ENCODE data around the gene IVNS1ABP. TPM values are rescaled to one million over a fixed set of nuclear protein-coding genes. Genes with fewer than 3 reads are reported as not detected.

IVNS1ABP gene
- total RNA-seq, 5 donors from 2014 or later (not counting 1 experiment from before 2014, with no cell fraction given), result 125 to 292 (median 136) TPM

- Mint-ChIP-seq H3K36me3 (peaks cover 56% of the 10 kb centered on the region), H3K4me3 (no peak overlapping the region), H3K4me1 (peaks cover 39 to 46% (median 45%) of the 10 kb centered on the region in 3 donors), H3K9me3 (no peaks in the 10 kb centered on the region), H3K27ac (no peak overlapping the region), H3K27me3 (no peaks in the 10 kb centered on the region)
- Histone ChIP-seq H3K9me3 (no peaks in the 10 kb centered on the region), H3K36me3 (ENCODE audit: control insufficient read depth in 2 of 2, extremely low read depth in 1 of 2, insufficient read depth in 1 of 2, low read length in 1 of 2) (peaks cover 0 to 64% of the 10 kb centered on the region in 2 donors), H3K4me3 (ENCODE audit: control insufficient read depth in 1 of 2, extremely low read depth in 1 of 2, low read length in 1 of 2) (no peak overlapping the region), H3K27ac (ENCODE audit: low read length) (no peak overlapping the region), H3K4me1 (ENCODE audit: control insufficient read depth in 1 of 2, extremely low read depth in 1 of 2, insufficient read depth in 2 of 2, low read length in 2 of 2) (peaks cover 10 to 22% of the 10 kb centered on the region in 2 experiments), H3K27me3 (replicated peaks in 1 of 2; ENCODE audit: control insufficient read depth in 2 of 2, extremely low read depth in 1 of 2, insufficient read depth in 2 of 2, low read length in 1 of 2) (no peaks in the 10 kb centered on the region)
- ATAC-seq (replicated peaks in 1 of 4), result no peak
- no CpG with 5 or more reads among the region's 2 CpGs for WGBS (ENCODE audit: insufficient coverage)
- ChIA-PET POLR2A (interaction anchor here (0.5 to 1.5 kb wide), 4 partner anchors 8 to 367 kb away, joined by 3 to 6 read pairs (median 4); partner anchors contain the start of gene IVNS1ABP (in 1 of the 2)), CTCF (interaction anchor here in 1 of 2 donors (1.4 kb wide), 1 partner anchor 361 kb away, joined by 5 read pairs; no protein-coding TSS in a partner anchor)
- DNase-seq, result no peak
These were observed 7.5 kb downstream of the IVNS1ABP start for GRCh38 chr1:185309566-185309965.

- WGBS (ENCODE audit: insufficient coverage), result no CpG with 5 or more reads among the region's 1 CpG
- H3K36me3 Mint-ChIP-seq, result peaks cover 63% of the 10 kb centered on the region
These were observed 8.9 kb downstream of the IVNS1ABP start for GRCh38 chr1:185308126-185308525.

GRCh38 chr1:185305419-185305818 lies 11.6 kb downstream of the IVNS1ABP start:
- ChIA-PET POLR2A (interaction anchor here (0.6 to 4.0 kb wide), 6 partner anchors 10 to 67 kb away, joined by 3 to 32 read pairs (median 4); partner anchors contain the start of gene IVNS1ABP (in 1 of the 2)), CTCF (interaction anchor here (0.6 to 0.8 kb wide), 3 partner anchors 33 to 259 kb away, joined by 3 to 5 read pairs (median 3); no protein-coding TSS in a partner anchor)
- H3K36me3 ChIP-seq (ENCODE audit: control insufficient read depth in 2 of 2, extremely low read depth in 1 of 2, insufficient read depth in 1 of 2, low read length in 1 of 2), result peaks cover 0 to 95% of the 10 kb centered on the region in 2 donors
- DNase-seq, result no peak
- H3K4me1 ChIP-seq (ENCODE audit: control insufficient read depth in 1 of 2, extremely low read depth in 1 of 2, insufficient read depth in 2 of 2, low read length in 2 of 2), result peaks cover 0 to 4% of the 10 kb centered on the region in 2 experiments
- Mint-ChIP-seq H3K4me1 (peaks cover 10 to 16% (median 15%) of the 10 kb centered on the region in 3 donors), H3K27ac (no peak overlapping the region), H3K27me3 (no peaks in the 10 kb centered on the region), H3K9me3 (no peaks in the 10 kb centered on the region), H3K36me3 (peaks cover 65% of the 10 kb centered on the region), H3K4me3 (no peak overlapping the region)
- H3K27me3 ChIP-seq (replicated peaks in 1 of 2; ENCODE audit: control insufficient read depth in 2 of 2, extremely low read depth in 1 of 2, insufficient read depth in 2 of 2, low read length in 1 of 2), result no peaks in the 10 kb centered on the region
- ATAC-seq (replicated peaks in 1 of 4), result no peak
- no peak overlapping the region for H3K27ac ChIP-seq (ENCODE audit: low read length)
- no CpG with 5 or more reads among the region's 3 CpGs for WGBS (ENCODE audit: insufficient coverage)
- H3K4me3 ChIP-seq (ENCODE audit: control insufficient read depth in 1 of 2, extremely low read depth in 1 of 2, low read length in 1 of 2), result no peak overlapping the region
- H3K9me3 ChIP-seq, result no peaks in the 10 kb centered on the region

More at GRCh38 chr1:185308126-185308525, 8.9 kb downstream of the IVNS1ABP start:
- ATAC-seq (replicated peaks in 1 of 4) (no peak), DNase-seq (no peak)
- no peaks in the 10 kb centered on the region for H3K9me3 ChIP-seq
- no peak overlapping the region for H3K27ac ChIP-seq (ENCODE audit: low read length)
- ChIA-PET POLR2A (interaction anchor here in 1 of 2 donors (1.4 kb wide), 1 partner anchor 9 kb away, joined by 4 read pairs; the partner anchor contains the start of gene IVNS1ABP), CTCF (no interaction called here)
- Mint-ChIP-seq H3K9me3 (no peaks in the 10 kb centered on the region), H3K27me3 (no peaks in the 10 kb centered on the region), H3K4me1 (peaks cover 31 to 36% (median 32%) of the 10 kb centered on the region in 3 donors), H3K27ac (peak overlapping the region in 1 of 2 donors; percentile 9), H3K4me3 (no peak overlapping the region)
- H3K4me1 ChIP-seq (ENCODE audit: control insufficient read depth in 1 of 2, extremely low read depth in 1 of 2, insufficient read depth in 2 of 2, low read length in 2 of 2), result peaks cover 10% of the 10 kb centered on the region in 2 experiments
- H3K27me3 ChIP-seq (replicated peaks in 1 of 2; ENCODE audit: control insufficient read depth in 2 of 2, extremely low read depth in 1 of 2, insufficient read depth in 2 of 2, low read length in 1 of 2), result no peaks in the 10 kb centered on the region
- H3K4me3 ChIP-seq (ENCODE audit: control insufficient read depth in 1 of 2, extremely low read depth in 1 of 2, low read length in 1 of 2), result no peak overlapping the region
- peaks cover 0 to 79% of the 10 kb centered on the region in 2 donors for H3K36me3 ChIP-seq (ENCODE audit: control insufficient read depth in 2 of 2, extremely low read depth in 1 of 2, insufficient read depth in 1 of 2, low read length in 1 of 2)

- POLR2A ChIA-PET, result interaction anchor here (1.2 to 1.6 kb wide), 3 partner anchors 10 to 14 kb away, joined by 3 to 10 read pairs (median 4); no protein-coding TSS in a partner anchor
- H3K9me3 ChIP-seq, result no peaks in the 10 kb centered on the region
- H3K9me3 Mint-ChIP-seq, result no peaks in the 10 kb centered on the region
These were observed 16.9 kb downstream of the IVNS1ABP start for GRCh38 chr1:185300152-185300551.

GRCh38 chr1:185297982-185298381 lies 19.1 kb downstream of the IVNS1ABP start:
- Histone ChIP-seq H3K27ac (ENCODE audit: low read length) (no peak overlapping the region), H3K27me3 (replicated peaks in 1 of 2; ENCODE audit: control insufficient read depth in 2 of 2, extremely low read depth in 1 of 2, insufficient read depth in 2 of 2, low read length in 1 of 2) (no peaks in the 10 kb centered on the region), H3K36me3 (ENCODE audit: control insufficient read depth in 2 of 2, extremely low read depth in 1 of 2, insufficient read depth in 1 of 2, low read length in 1 of 2) (peaks cover 8 to 67% of the 10 kb centered on the region in 2 donors), H3K9me3 (no peaks in the 10 kb centered on the region), H3K4me3 (ENCODE audit: control insufficient read depth in 1 of 2, extremely low read depth in 1 of 2, low read length in 1 of 2) (no peak overlapping the region), H3K4me1 (ENCODE audit: control insufficient read depth in 1 of 2, extremely low read depth in 1 of 2, insufficient read depth in 2 of 2, low read length in 2 of 2) (no peaks in the 10 kb centered on the region)
- H3K36me3 Mint-ChIP-seq, result peaks cover 67% of the 10 kb centered on the region
- H3K9me3 Mint-ChIP-seq, result no peaks in the 10 kb centered on the region
- ChIA-PET CTCF (no interaction called here), POLR2A (no interaction called here)
- no peaks in the 10 kb centered on the region for H3K27me3 Mint-ChIP-seq
- WGBS (ENCODE audit: insufficient coverage), result no CpG with 5 or more reads among the region's 2 CpGs
- ATAC-seq (replicated peaks in 1 of 4), result no peak
- DNase-seq, result no peak
- no peak overlapping the region for H3K4me3 Mint-ChIP-seq
- peaks cover 9 to 17% (median 12%) of the 10 kb centered on the region in 3 donors for H3K4me1 Mint-ChIP-seq
- no peak overlapping the region for H3K27ac Mint-ChIP-seq

More at GRCh38 chr1:185300152-185300551, 16.9 kb downstream of the IVNS1ABP start:
- H3K4me1 Mint-ChIP-seq, result peaks cover 3 to 13% (median 12%) of the 10 kb centered on the region in 3 donors
- CTCF ChIA-PET, result interaction anchor here in 1 of 2 donors (1.8 kb wide), 1 partner anchor 15 kb away, joined by 4 read pairs; no protein-coding TSS in a partner anchor
- Histone ChIP-seq H3K27ac (ENCODE audit: low read length) (no peak overlapping the region), H3K36me3 (ENCODE audit: control insufficient read depth in 2 of 2, extremely low read depth in 1 of 2, insufficient read depth in 1 of 2, low read length in 1 of 2) (peaks cover 8 to 88% of the 10 kb centered on the region in 2 donors), H3K27me3 (replicated peaks in 1 of 2; ENCODE audit: control insufficient read depth in 2 of 2, extremely low read depth in 1 of 2, insufficient read depth in 2 of 2, low read length in 1 of 2) (no peaks in the 10 kb centered on the region), H3K4me3 (ENCODE audit: control insufficient read depth in 1 of 2, extremely low read depth in 1 of 2, low read length in 1 of 2) (no peak overlapping the region), H3K4me1 (ENCODE audit: control insufficient read depth in 1 of 2, extremely low read depth in 1 of 2, insufficient read depth in 2 of 2, low read length in 2 of 2) (no peaks in the 10 kb centered on the region)
- ATAC-seq (replicated peaks in 1 of 4) (no peak), DNase-seq (no peak)
- no peaks in the 10 kb centered on the region for H3K27me3 Mint-ChIP-seq
- H3K36me3 Mint-ChIP-seq, result peaks cover 72% of the 10 kb centered on the region
- WGBS (ENCODE audit: insufficient coverage), result no CpG with 5 or more reads among the region's 6 CpGs
- no peak overlapping the region for H3K4me3 Mint-ChIP-seq
- no peak overlapping the region for H3K27ac Mint-ChIP-seq

- POLR2A ChIA-PET, result interaction anchor here (0.5 to 1.5 kb wide), 5 partner anchors 10 to 298 kb away, joined by 3 to 7 read pairs (median 4); partner anchors contain the start of gene IVNS1ABP (in 1 of the 2)
- no peaks in the 10 kb centered on the region for H3K27me3 ChIP-seq (replicated peaks in 1 of 2; ENCODE audit: control insufficient read depth in 2 of 2, extremely low read depth in 1 of 2, insufficient read depth in 2 of 2, low read length in 1 of 2)
- no peak for ATAC-seq (replicated peaks in 1 of 4)
- CTCF ChIA-PET, result no interaction called here
- peaks cover 8 to 41% of the 10 kb centered on the region in 2 donors for H3K36me3 ChIP-seq (ENCODE audit: control insufficient read depth in 2 of 2, extremely low read depth in 1 of 2, insufficient read depth in 1 of 2, low read length in 1 of 2)
- H3K27ac ChIP-seq (ENCODE audit: low read length), result no peak overlapping the region
- no peak for DNase-seq
- no peak overlapping the region for H3K4me3 ChIP-seq (ENCODE audit: control insufficient read depth in 1 of 2, extremely low read depth in 1 of 2, low read length in 1 of 2)
- no peaks in the 10 kb centered on the region for H3K9me3 ChIP-seq
- H3K27ac Mint-ChIP-seq, result peak overlapping the region in 1 of 2 donors; percentile 66
- no peaks in the 10 kb centered on the region for H3K9me3 Mint-ChIP-seq
- peaks cover 0 to 2% of the 10 kb centered on the region in 2 experiments for H3K4me1 ChIP-seq (ENCODE audit: control insufficient read depth in 1 of 2, extremely low read depth in 1 of 2, insufficient read depth in 2 of 2, low read length in 2 of 2)
- no peak overlapping the region for H3K4me3 Mint-ChIP-seq
- no peaks in the 10 kb centered on the region for H3K27me3 Mint-ChIP-seq
- peaks cover 19 to 28% (median 20%) of the 10 kb centered on the region in 3 donors for H3K4me1 Mint-ChIP-seq
- H3K36me3 Mint-ChIP-seq, result peaks cover 56% of the 10 kb centered on the region
These were observed 22.0 kb downstream of the IVNS1ABP start for GRCh38 chr1:185295091-185295490.

Measured in T-cell (primary cell).